ENCODE measurements around the gene IGFBP3. TPM values are rescaled to one million over a fixed set of nuclear protein-coding genes. Genes with fewer than 3 reads are reported as not detected.

IGFBP3 gene
- total and polyA plus RNA-seq, 4 donors: 87.0 to 244 (median 182) TPM

DNA sequence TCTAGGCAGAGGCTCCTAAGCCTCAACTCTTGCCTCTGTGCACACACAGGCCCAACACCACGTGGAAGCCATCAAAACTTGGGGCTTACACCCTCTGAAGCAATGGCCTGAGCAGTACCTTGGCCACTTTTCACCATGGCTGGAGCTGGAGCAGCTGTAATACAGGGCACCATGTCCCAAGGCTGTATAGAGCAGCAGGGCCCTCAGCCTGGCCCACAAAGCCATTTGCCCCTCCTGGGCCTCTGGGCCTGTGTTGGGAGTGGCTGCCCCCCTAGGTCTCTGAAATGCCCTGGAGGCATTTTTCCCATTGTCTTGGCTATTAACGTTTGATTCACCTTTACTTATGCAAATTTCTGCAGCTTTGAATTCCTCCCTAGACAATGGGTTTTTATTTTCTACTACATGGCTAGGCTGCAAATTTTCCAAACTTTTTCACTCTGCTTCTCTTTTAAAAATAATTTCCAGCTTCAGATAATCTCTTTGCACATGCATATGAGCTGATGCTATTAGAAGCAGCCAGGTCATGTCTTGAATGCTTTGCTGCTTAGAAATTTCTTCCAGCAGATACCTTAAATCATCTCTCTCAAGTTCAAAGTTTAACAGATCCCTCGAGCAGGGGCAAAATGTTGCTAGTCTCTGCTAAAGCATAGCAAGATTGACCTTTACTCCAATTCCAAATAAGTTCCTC is 42.5 kb downstream of the IGFBP3 start:
- H3K4me3 ChIP-seq (ENCODE audit: low read depth in 1 of 3, low read length in 3 of 3): no peak overlapping the region
- no peak overlapping the region for H3K9ac ChIP-seq (ENCODE audit: low read depth in 1 of 2, low read length in 2 of 2)
- no peaks in the 10 kb centered on the region for H3K27me3 ChIP-seq (ENCODE audit: control insufficient read depth in 4 of 4, insufficient read depth in 4 of 4, low read length in 3 of 4)
- no peak for DNase-seq (ENCODE audit: low spot score)
- H3K27ac ChIP-seq (ENCODE audit: low read depth in 1 of 2, low read length in 2 of 2): no peak overlapping the region
- H3K9me3 ChIP-seq (ENCODE audit: control insufficient read depth in 4 of 4, low read length in 3 of 4): no peaks in the 10 kb centered on the region
- 37% methylated on average over 3 of the region's 3 CpGs for WGBS
- H3K36me3 ChIP-seq (ENCODE audit: control insufficient read depth in 4 of 4, insufficient read depth in 3 of 4, low read depth in 1 of 4, low read length in 3 of 4): no peaks in the 10 kb centered on the region
- peaks cover 0 to 23% (median 10%) of the 10 kb centered on the region in 4 donors for H3K4me1 ChIP-seq (ENCODE audit: control insufficient read depth in 4 of 4, insufficient read depth in 4 of 4, low read length in 3 of 4)
- TF ChIP-seq, protein P1, sequence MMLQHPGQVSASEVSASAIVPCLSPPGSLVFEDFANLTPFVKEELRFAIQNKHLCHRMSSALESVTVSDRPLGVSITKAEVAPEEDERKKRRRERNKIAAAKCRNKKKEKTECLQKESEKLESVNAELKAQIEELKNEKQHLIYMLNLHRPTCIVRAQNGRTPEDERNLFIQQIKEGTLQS (IDR thresholded peaks at IDR 0.05): no peak
- no peak for TF ChIP-seq EGR1 (IDR thresholded peaks at IDR 0.05; ENCODE audit: low read depth in 2 of 2)
- TF ChIP-seq, protein P2, sequence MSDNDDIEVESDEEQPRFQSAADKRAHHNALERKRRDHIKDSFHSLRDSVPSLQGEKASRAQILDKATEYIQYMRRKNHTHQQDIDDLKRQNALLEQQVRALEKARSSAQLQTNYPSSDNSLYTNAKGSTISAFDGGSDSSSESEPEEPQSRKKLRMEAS (IDR thresholded peaks at IDR 0.05): no peak
- TF ChIP-seq FOXA2 (IDR thresholded peaks at IDR 0.05): no peak
- TF ChIP-seq, protein P3, sequence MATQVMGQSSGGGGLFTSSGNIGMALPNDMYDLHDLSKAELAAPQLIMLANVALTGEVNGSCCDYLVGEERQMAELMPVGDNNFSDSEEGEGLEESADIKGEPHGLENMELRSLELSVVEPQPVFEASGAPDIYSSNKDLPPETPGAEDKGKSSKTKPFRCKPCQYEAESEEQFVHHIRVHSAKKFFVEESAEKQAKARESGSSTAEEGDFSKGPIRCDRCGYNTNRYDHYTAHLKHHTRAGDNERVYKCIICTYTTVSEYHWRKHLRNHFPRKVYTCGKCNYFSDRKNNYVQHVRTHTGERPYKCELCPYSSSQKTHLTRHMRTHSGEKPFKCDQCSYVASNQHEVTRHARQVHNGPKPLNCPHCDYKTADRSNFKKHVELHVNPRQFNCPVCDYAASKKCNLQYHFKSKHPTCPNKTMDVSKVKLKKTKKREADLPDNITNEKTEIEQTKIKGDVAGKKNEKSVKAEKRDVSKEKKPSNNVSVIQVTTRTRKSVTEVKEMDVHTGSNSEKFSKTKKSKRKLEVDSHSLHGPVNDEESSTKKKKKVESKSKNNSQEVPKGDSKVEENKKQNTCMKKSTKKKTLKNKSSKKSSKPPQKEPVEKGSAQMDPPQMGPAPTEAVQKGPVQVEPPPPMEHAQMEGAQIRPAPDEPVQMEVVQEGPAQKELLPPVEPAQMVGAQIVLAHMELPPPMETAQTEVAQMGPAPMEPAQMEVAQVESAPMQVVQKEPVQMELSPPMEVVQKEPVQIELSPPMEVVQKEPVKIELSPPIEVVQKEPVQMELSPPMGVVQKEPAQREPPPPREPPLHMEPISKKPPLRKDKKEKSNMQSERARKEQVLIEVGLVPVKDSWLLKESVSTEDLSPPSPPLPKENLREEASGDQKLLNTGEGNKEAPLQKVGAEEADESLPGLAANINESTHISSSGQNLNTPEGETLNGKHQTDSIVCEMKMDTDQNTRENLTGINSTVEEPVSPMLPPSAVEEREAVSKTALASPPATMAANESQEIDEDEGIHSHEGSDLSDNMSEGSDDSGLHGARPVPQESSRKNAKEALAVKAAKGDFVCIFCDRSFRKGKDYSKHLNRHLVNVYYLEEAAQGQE (IDR thresholded peaks at IDR 0.05): no peak
- no peak for TF ChIP-seq FOXA1 (IDR thresholded peaks at IDR 0.05)
- TF ChIP-seq, protein P4, sequence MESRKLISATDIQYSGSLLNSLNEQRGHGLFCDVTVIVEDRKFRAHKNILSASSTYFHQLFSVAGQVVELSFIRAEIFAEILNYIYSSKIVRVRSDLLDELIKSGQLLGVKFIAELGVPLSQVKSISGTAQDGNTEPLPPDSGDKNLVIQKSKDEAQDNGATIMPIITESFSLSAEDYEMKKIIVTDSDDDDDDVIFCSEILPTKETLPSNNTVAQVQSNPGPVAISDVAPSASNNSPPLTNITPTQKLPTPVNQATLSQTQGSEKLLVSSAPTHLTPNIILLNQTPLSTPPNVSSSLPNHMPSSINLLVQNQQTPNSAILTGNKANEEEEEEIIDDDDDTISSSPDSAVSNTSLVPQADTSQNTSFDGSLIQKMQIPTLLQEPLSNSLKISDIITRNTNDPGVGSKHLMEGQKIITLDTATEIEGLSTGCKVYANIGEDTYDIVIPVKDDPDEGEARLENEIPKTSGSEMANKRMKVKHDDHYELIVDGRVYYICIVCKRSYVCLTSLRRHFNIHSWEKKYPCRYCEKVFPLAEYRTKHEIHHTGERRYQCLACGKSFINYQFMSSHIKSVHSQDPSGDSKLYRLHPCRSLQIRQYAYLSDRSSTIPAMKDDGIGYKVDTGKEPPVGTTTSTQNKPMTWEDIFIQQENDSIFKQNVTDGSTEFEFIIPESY (IDR thresholded peaks at IDR 0.05): no peak
- no peak for TF ChIP-seq RAD21 (IDR thresholded peaks at IDR 0.05)
- TF ChIP-seq, protein P5, sequence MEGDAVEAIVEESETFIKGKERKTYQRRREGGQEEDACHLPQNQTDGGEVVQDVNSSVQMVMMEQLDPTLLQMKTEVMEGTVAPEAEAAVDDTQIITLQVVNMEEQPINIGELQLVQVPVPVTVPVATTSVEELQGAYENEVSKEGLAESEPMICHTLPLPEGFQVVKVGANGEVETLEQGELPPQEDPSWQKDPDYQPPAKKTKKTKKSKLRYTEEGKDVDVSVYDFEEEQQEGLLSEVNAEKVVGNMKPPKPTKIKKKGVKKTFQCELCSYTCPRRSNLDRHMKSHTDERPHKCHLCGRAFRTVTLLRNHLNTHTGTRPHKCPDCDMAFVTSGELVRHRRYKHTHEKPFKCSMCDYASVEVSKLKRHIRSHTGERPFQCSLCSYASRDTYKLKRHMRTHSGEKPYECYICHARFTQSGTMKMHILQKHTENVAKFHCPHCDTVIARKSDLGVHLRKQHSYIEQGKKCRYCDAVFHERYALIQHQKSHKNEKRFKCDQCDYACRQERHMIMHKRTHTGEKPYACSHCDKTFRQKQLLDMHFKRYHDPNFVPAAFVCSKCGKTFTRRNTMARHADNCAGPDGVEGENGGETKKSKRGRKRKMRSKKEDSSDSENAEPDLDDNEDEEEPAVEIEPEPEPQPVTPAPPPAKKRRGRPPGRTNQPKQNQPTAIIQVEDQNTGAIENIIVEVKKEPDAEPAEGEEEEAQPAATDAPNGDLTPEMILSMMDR (IDR thresholded peaks at IDR 0.05; ENCODE audit: low read depth, low read length, missing input control): no peak
- TF ChIP-seq HNF4A (conservative IDR thresholded peaks at IDR 0.05): no peak
- no peak for TF ChIP-seq GABPA (IDR thresholded peaks at IDR 0.05 in 1 of 2, conservative IDR thresholded peaks at IDR 0.05 in 1 of 2)
- no peak for TF ChIP-seq SP1 (IDR thresholded peaks at IDR 0.05)

DNA sequence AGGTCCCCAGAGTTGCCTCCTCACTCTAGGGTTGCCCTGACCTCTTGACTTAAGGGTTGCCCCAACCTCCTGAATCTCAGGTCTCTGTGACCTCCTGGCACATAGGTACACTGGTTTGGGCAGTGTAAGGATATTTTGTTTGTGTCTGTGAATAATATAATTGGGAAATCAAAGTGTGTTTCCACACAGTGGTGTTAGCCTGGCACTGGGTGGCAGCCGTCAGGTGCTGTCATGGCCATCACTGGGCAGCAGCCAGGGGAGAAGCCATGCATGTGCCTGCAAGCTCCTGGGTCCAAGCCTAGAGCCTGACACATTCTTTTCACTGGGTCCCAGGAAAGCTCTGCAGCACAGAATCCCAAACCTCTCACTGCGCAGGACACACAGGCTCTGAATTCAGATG is 44.6 kb downstream of the IGFBP3 start:
- TF ChIP-seq HNF4A (conservative IDR thresholded peaks at IDR 0.05): peak; percentile 39 to 64
- TF ChIP-seq GABPA (IDR thresholded peaks at IDR 0.05 in 1 of 2, conservative IDR thresholded peaks at IDR 0.05 in 1 of 2): no peak
- TF ChIP-seq, protein P5 (IDR thresholded peaks at IDR 0.05; ENCODE audit: low read depth, low read length, missing input control): no peak
- peak; percentile 49 for TF ChIP-seq FOXA2 (IDR thresholded peaks at IDR 0.05)
- TF ChIP-seq NR2F2 (IDR thresholded peaks at IDR 0.05): no peak
- peak; percentile 33 to 84 for TF ChIP-seq RXRA (IDR thresholded peaks at IDR 0.05)
- no peak for TF ChIP-seq FOXA1 (IDR thresholded peaks at IDR 0.05)
- peak in 1 of 2 donors; percentile 51 for TF ChIP-seq JUND (IDR thresholded peaks at IDR 0.05)
- TF ChIP-seq RAD21 (IDR thresholded peaks at IDR 0.05): peak in 1 of 2 donors; percentile 17
- TF ChIP-seq, protein P2 (IDR thresholded peaks at IDR 0.05): peak; percentile 68
- peak; percentile 89 for TF ChIP-seq YY1 (IDR thresholded peaks at IDR 0.05)
- TF ChIP-seq EGR1 (IDR thresholded peaks at IDR 0.05; ENCODE audit: low read depth in 2 of 2): peak in 1 of 2 donors; percentile 35
- Histone ChIP-seq H3K4me1 (ENCODE audit: control insufficient read depth in 4 of 4, insufficient read depth in 4 of 4, low read length in 3 of 4) (peaks cover 0 to 14% (median 5%) of the 10 kb centered on the region in 4 donors), H3K36me3 (ENCODE audit: control insufficient read depth in 4 of 4, insufficient read depth in 3 of 4, low read depth in 1 of 4, low read length in 3 of 4) (no peaks in the 10 kb centered on the region), H3K27me3 (ENCODE audit: control insufficient read depth in 4 of 4, insufficient read depth in 4 of 4, low read length in 3 of 4) (no peaks in the 10 kb centered on the region), H3K9ac (ENCODE audit: low read depth in 1 of 2, low read length in 2 of 2) (no peak overlapping the region), H3K9me3 (ENCODE audit: control insufficient read depth in 4 of 4, low read length in 3 of 4) (no peaks in the 10 kb centered on the region), H3K4me3 (ENCODE audit: low read depth in 1 of 3, low read length in 3 of 3) (no peak overlapping the region), H3K27ac (ENCODE audit: low read depth in 1 of 2, low read length in 2 of 2) (peak overlapping the region in 1 of 2 donors; percentile 22)
- no peak for DNase-seq (ENCODE audit: low spot score)
- WGBS: 64% methylated on average over 2 of the region's 2 CpGs

Measured in liver (tissue), 9 donors.